Dermis blood vessel endothelial cell (primary cell): ENCODE data around the gene TNFRSF11A. TPM values are rescaled to one million over a fixed set of nuclear protein-coding genes. Genes with fewer than 3 reads are reported as not detected.

Experiments used
- DNase-seq: peaks from one replicate; pipeline ENCODE4 v3.0.0; 2010
- total RNA-seq: library from RNA; depleted of rRNA; stranded (reverse); fragments of >200 nt; gene quantifications from 2 replicates; pipeline ENCODE4 v1.2.3, GENCODE V29; 2014

TNFRSF11A gene
- total RNA-seq = 30.3 and 41.7 TPM in 2 replicates

DNA sequence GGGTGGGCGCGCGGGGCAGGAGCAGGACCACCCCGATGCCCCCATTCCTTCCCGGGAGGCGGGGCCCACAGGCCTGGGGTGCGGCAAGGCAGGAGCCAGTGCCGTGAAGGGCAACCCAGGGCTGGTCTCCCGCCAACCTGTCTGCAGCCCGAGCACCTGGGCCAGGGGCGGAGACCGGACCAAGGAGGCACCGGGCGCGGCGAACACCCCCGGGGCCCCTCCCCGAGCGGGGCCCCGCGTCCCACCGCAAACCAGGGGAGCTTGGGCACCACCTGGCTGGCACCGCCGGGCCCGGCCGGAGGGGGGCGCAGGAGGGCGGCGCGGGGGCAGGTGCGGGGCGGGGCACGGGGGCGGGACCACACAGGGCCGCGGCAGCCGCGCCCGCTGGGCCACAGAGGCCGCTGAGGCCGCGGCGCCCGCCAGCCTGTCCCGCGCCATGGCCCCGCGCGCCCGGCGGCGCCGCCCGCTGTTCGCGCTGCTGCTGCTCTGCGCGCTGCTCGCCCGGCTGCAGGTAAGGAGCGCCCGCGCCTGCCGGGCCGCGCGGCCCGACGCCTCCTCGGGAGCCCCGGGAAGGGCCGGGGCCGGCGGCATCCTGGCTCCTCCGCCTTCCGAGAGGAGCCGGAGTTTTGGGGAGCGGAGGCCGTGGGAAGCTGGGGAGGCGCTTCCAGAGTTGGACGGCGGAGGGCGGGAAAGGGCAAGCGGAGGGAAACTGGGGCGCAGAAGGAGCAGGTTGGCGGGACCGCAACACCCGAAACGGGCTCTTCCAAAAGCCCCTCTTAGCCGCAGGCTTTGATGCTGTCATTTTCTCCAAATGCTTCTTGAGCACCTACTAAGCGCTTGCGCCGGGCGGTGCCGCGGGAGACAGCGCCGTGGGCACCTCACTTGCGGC, at the start of gene TNFRSF11A:
TNFRSF11A (plus strand) TSS at position 394 of the 889 bp plus-strand sequence; CDS start at position 437, 43 bp downstream.
- peak; percentile 69 for DNase-seq

DNA sequence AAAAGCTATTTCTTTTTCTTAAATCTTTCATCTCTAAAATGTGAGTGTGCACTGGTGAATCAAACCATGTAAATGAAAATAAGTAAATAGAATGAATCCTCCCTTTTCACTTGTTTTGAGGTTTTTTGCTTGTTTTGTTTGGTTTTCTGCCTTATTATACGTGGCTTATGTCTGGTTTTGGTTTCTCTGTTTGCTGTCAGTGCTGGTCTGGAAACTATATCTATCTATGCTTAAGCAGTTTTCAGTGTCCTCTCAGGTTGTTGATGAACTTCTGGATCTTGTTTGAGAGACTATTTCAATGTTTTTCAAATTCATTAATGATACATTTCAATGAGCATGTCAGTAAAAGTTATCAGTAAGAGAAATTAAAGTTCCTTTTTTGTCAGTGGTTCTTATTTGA, 48.1 kb upstream of the TNFRSF11A start:
- no peak for DNase-seq

DNA sequence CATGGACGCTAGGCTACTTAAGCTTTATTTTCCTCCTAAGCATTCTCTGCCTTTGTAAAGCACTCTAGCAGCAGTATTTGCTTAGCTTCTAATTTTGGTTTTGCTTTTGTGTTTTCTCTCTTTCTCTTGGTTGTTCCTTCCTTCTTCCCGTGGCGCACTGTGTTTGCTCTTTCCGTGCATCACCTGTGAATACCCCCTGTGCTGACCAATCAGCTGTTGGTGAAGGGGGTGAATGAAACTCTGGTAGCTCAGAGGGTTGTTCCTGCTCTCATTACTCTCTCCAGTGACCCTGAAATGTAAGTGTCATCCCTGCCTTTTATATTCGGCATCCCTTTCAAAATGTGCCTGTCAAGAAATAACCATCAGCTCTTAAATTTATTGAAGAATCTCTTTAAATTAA, 45.5 kb upstream of the TNFRSF11A start:
- no peak for DNase-seq

DNA sequence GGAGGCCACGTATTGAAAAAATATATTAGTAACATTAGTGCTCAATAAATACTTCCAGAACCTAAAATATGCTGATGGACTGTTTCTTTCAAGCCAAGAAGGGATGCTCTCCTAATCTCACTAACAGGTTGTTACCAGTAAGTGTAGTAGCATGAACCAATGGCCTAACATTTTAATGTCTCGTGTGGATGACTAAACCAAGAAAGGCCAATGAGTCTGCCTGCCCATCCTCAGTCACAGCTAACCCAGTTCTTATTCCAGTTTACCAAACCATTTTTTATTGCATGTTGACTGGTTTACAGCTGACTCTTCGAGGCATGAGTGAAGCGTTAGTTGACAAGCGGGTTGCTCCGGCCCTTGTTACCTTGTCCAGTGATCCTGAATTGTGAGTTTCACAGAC, 45.1 kb upstream of the TNFRSF11A start:
- DNase-seq = no peak

DNA sequence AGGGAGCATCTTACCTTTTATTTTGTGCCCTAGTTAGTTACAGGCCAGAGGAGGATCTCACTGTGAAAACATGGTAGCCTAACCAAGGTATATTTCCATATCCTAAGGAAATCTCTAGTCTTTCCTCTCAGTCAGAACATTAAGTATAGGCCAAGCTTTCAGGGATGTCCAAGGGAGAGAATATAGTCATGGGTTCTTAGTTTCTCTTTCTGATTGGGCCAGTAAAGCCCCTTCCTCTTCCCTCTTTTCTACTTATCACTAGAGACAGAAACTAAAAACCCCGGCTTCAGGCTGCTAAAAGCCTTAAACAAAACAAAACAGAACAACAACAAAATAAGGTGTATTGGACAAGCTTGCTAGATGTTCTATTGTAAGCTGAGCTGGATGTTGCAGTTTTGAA, 44.3 kb upstream of the TNFRSF11A start:
- DNase-seq = no peak

DNA sequence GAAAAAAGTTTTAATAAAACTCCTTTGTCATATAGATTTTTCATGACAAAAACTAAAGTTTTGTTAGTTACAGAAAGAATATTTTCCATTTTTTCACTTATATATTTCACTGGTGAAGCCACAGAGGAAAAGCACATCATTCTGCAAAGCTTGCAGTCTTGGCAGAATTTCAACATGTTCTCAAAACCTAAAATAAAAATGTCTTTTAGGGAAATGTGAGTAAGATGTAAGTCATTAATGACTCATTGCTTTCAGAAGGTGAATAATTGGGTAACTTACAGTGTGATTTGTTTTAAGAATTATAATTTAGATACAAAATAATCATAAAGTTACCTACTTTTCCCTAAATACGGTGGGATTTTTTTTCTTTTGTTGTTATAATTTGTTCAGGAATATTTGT, 43.4 kb upstream of the TNFRSF11A start:
- DNase-seq = peak; percentile 82

DNA sequence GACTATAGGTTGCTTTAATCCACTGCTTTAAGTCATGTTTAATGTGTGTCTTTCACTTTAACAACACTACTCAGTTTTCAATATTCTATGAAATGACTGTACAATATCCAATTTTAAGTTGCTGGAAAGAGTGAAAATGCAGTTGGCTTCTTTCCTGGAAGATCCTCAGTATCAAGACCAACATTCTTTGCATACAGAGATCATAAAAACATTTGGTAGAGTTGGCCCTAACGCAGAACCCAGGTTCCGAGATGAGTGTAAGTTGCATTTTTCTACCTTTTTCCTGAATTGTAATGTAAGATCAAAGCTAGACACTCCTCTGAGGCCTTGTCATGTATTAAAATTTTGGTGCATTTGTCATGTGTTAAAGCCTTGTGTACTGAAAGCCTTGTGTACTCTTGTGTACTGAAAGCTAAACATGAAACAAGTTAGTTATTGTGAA, 42.9 kb upstream of the TNFRSF11A start:
- DNase-seq = peak; percentile 32

DNA sequence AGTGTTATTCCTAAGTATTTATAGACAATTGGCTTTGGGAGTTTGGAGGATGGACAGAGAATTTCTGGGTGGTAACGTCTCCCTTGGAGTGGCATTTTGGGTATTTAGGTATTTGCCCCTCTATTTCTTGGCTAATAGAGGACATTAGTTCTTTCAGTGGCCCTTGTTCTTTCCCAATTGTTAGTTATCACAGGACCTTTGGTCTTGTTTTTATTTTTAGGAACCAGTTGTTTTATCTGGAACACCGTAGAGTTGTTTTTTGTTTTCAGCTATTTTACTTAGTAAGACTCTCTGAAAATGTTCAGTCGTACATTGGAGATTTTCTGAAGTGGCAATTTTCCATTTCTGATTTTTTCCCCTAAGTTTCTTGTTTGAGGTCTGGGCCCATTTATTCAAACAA, 40.5 kb upstream of the TNFRSF11A start:
- no peak for DNase-seq

DNA sequence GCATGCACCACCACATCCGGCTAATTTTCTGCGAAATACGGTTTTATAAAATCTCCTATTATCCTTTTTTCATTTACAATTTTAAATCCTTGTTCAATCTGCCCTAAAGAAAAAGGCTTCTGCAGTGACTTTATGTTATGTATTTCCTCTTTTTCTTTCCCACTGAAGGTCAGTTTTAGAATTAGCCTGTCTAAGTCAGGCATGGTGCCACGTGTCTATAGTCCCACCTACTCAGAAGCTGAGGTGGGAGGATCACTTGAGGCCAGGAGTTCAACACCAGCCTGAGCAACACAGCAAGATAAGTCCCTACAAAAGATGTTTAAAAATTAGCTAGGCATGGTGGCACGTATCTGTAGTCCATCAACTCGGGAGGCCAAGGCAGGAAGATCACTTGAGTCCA, 39.8 kb upstream of the TNFRSF11A start:
- no peak for DNase-seq

DNA sequence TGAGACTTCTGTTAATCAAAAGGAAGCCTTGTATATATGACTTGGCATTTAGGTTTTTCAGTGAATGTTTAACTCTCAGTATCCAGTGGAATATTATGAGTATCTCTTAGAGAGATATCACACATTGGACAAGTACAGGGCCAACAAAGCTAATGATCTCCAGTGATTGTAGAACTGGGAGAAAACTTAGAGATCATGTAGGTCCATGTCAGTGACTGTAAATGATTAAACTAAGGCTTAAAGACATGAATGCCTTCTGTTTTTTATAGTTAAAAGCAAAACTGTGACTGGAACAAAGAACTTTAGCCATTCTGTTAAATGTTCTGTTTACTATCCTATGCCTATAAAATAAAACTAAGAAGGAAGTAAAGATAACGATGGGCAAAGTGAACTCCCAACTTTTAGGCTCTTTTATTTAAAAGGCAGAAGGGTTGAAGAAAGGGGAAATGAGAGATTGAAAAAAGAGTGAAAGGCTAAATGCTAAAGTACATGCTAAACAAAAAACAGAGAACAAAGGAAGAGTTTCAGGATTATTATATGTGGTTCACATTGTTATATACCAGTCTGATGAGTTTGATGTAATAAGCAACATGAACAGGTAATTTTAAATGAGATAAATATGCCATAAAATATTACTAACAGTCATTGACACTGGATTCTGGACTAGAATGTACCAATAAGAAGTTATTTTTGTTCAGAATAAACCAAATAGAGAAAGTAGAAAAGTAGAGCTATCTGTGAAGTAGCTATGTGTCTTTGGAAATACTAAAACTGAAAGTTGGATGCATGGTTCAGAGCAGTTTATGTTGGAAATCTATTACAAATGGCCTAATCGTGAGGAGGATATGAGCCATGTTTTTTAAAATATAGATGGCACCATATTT, 37.1 kb upstream of the TNFRSF11A start:
- no peak for DNase-seq

DNA sequence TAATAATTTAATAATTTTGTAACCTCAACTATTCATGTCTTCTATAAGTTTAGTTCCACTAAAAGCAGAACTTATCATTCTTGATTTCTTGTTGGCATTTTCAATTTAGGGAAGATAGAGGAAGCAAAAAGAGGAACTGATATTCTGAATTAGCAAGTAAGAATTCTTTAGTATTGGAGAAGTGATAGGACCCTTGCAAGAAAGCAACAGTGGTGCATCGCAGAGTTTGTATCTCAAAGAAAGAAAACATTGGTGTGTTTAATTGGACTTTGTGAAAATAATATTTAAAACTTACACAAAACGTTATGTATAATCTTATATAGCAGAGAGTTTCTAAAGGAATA, 36.5 kb upstream of the TNFRSF11A start:
- DNase-seq = no peak

DNA sequence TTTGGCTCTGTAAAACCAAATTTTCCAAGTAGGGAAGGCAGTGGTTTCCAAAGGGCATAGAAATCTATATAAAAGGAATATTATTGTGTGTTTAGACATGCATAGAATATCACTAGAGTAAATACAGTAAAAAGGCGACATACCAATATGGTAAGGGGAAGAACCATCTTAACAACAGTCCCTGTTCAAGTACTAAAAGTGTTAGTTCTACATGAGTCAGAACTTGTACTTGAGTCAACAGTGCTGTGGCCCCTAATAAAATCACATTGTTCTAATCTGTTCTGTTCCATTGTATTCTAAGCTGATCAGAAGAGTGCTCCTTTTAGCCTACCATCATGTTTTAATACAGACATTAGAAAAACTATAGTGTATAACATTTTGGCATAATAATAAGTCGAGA, 36.1 kb upstream of the TNFRSF11A start:
- peak; percentile 2 for DNase-seq

DNA sequence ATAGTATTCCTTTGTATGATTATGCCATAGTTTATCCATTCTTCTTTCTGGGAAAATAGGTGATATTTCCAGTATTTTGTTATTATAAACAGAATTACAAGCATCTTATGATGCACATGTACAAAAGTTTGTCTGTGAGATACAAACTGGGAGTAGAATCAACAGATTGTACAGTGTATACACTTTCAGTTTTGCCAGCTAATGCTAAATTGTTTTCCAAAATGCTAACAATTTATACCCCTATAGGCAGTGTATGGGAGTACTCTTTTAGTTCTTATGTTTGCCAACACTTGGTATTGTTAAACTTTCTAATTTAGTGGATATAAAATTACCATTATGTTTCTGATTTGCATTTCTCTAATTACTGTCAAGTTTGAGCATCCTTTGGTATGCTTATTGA, 31.0 kb upstream of the TNFRSF11A start:
- no peak for DNase-seq

DNA sequence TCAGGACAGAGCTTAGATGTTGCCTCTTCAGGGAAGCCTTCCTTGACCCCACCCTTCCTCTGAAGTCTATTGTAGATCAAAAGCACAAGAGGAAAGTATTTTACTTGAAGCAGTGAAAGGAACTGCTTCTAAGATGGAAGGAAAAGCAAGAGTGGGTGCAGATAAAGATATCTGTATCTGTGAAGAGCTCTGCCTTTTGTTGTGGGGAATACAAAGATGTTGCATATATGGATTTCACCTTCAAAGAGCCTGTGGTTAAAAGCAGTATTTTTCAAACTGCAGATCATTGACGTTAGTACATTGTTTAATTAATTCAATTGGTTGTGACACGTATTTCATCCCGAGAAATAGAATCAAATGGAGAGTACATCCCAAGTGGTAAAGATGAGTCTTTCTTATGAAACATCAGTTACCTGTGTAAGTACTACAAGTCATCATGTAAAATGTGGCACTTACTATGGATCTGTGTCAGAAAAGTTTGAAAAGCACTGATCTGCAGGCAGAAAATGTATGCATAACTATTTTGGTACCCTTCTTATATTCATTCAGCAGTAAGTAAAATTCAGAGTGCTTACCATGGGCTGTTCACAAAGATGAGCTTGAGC, 24.6 kb upstream of the TNFRSF11A start:
- no peak for DNase-seq

DNA sequence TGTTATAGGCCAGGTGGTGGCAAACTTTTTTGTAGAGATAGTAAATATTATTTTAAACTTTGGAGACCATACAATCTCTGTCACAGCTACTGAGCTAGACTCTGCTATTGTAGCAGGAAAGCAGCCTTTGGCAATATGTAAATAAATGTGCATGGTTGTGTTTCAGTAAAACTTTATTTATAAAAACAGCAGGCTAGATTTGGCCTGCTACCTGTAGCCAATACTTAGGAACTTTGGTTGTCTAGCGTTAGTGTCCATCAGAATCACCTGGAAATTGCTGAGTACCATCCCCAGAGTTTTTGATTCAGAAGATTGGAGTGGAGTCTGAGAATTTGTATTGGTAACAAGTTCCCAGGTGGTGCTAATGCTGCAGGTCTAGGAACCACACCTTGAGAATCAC, 23.8 kb upstream of the TNFRSF11A start:
- no peak for DNase-seq

DNA sequence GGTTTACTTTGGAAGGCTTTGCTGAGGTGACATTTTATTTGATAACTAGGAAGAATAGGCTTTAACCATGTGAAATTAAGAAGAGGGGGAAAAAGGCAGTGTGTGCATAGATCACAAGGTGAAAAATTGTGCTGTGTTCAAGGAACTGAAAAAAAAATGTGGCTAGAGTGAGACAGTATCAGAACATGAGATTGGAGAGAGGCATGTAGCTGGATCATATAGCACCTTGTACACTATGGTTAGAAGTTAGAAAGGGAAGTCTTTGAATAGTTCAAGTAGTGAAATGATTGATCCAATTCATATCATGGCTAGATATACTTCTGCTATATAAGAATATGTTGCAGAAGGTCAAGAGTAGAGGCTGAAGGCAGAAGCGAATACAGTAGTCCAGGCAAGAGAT, 12.3 kb upstream of the TNFRSF11A start:
- no peak for DNase-seq

DNA sequence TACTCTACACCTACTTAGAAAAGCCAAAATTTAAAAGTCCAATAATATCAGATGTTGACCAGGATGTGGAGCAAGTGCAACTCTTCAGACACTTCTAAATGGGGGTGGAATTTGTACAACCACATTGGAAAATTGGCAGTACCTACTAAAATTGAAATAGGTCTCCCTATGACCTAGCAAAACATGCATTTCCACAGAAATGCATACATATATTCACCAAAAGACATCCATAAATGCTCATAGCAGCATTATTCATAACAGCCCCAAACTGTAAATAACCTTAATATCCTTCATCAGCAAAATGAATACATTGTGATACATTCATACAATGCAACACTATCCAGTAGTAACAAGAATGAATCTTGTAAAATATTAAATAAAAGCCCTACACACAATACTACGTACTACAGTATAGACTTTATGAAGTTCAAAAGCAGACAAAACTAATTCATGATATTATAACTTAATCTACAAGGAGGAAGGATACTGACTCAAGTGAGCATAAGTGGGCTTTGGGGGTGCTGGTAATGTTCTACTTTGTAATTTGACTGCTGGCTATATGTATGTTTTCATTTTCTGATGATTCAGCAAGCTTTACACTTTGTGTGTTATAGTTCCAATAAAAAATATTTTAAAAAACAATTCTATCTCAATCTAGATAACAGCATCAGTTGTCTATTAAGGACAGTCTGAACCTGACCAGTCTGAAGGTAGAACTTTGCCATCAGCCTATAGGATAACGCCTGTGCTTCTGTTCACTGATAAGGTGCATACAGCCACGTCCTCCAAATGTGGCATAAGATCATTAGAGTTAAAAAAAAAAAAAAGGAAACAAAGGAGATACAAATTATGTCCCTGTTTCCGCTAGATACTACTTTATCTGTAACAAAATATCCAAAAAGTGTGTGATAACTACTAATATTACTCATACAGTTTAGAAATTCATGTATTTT, 6.6 kb upstream of the TNFRSF11A start:
- no peak for DNase-seq

DNA sequence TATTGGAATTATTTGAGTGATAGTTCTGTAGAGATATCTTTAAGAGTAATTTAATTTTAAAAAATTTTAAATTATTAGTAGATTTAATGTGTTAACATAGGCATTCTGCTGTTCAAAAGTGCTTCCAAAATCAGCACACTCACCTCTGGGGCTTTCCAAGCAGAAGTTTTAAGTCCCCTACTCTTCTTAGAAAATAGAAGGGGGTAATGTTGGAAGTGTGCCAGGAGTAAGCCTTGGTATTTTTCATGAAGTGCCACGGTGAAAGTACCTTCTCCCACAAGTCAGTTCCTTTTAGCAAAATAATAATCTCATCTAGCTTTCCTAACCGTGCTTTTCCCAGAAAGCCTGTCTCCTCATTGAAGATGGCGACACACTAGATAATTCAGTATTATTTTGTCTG, 3.9 kb upstream of the TNFRSF11A start:
- no peak for DNase-seq

DNA sequence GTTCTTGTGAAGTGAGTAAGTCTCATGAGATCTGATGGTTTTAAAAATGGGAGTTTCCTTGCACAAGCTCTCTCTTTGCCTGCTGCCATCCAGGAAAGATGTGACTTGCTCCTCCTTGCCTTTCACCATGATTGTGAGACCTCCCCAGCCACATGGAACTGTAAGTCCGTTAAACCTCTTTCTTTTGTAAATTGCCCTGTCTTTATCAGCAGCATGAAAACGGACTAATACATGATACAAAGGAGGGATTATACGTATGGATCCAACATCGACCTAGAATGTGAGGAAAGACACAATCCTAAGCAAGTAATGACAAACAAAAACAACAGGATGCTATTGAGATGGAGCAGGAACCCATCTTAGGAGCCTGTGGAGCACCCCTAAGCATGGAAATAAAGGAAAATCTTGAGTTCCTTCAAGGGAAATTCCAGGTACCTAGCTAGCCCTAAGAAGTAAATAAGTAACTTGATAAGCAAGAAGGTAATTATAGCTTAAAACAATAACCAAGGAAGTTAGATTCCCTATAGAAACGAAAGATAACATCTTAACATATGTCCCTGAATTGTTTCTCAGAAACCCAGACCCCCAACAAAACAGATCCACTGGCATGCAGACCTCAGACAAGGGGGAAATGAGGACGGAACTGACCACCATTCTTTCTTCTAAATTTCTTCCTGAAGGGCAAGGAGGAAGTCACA, 1.5 kb upstream of the TNFRSF11A start:
- DNase-seq = no peak

DNA sequence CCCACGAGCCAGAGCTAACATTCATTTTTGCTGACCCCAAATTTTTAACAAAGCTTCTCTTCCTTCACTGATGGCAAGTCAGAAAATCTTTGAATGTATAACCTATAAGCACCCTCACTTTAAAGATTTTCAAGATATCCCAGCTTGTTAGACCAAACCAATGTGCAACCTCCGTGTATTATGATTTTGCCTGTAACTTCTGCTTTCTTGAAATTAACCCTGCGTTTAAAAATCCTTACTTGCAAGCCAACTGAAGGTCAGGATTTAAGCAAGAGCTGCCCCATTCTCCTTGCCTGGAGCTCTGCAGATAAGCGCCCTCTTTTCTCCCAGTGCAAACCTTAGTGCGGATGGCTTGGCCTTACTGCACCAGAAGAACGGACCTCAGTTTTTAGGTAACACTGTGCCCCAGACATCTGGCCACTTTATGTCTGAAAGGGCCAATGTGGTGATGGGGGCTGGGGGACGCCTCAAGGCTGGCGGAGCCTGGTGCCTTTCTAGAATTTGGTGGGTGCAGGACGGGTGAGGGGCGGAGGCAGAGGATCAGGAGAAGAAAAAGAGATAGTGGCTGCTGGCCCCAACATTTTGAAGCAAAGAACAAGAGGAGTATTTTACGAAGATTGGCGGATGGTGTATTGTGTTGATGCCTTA, 805 bp upstream of the TNFRSF11A start:
- DNase-seq = no peak
